Lung (tissue), 12 donors: ENCODE results near the gene EHMT1. TPM values are rescaled to one million over a fixed set of nuclear protein-coding genes. Genes with fewer than 3 reads are reported as not detected.
A peak's percentile ranks its signal among the peaks of the same experiment; 100 is the strongest.

Experiments used
- ATAC-seq: fragments of 200-7000 bp; cut with Tn5 transposase; one replicate; pipeline ENCODE4 v1.9.1; 2020; ENCODE audit warnings: moderate number of reproducible peaks; ENCODE audit not compliant: insufficient read depth, low FRiP score
- DNase-seq, 3 donors: peaks; one replicate each; pipeline ENCODE4 v3.0.0-alpha.2; 2013 to 2017
- H3K27ac ChIP-seq, 2 donors: one replicate each; pipeline ENCODE4 v1.5.1; 2013; ENCODE audit warnings: mild to moderate bottlenecking in 2 of 2, moderate library complexity in 2 of 2, control low read depth in 1 of 2, inconsistent platforms in 1 of 2, low read depth in 1 of 2, low read length in 1 of 2
- H3K27me3 ChIP-seq, 3 donors: one replicate each; pipeline ENCODE4 v1.5.1; 2013; ENCODE audit warnings: low read length in 2 of 3; ENCODE audit not compliant: control insufficient read depth in 3 of 3, insufficient read depth in 3 of 3
- H3K36me3 ChIP-seq, 4 donors: one replicate each; pipeline ENCODE4 v1.5.1; 2013; ENCODE audit warnings: low read length in 4 of 4, mild to moderate bottlenecking in 1 of 4, moderate library complexity in 1 of 4; ENCODE audit not compliant: control insufficient read depth in 4 of 4, insufficient read depth in 4 of 4
- H3K4me1 ChIP-seq, 5 donors: one replicate each; pipeline ENCODE4 v1.5.1; 2013; ENCODE audit warnings: low read length in 5 of 5, mild to moderate bottlenecking in 2 of 5, moderate library complexity in 1 of 5; ENCODE audit not compliant: control insufficient read depth in 5 of 5, insufficient read depth in 5 of 5
- H3K4me3 ChIP-seq: one replicate; pipeline ENCODE4 v1.5.1; 2013; ENCODE audit warnings: mild to moderate bottlenecking, control low read depth, moderate library complexity
- H3K9ac ChIP-seq, 2 donors: one replicate each; pipeline ENCODE4 v1.5.1; 2013; ENCODE audit warnings: low read length in 2 of 2, control low read depth in 1 of 2; ENCODE audit not compliant: insufficient read depth in 1 of 2
- H3K9me3 ChIP-seq, 4 donors: one replicate each; pipeline ENCODE4 v1.5.1; 2013; ENCODE audit warnings: low read length in 3 of 4, mild to moderate bottlenecking in 1 of 4, moderate library complexity in 1 of 4; ENCODE audit not compliant: control insufficient read depth in 4 of 4, insufficient read depth in 3 of 4
- WGBS, 2 donors: extraction: QIAGEN DNeasy Blood & Tissue Kit; methylation state at CpG; one replicate each; pipeline ENCODE4 v1.1.7; 2013; 5-methylcytosine and 5-hydroxymethylcytosine counted together
- polyA plus RNA-seq, 2 donors: library from polyadenylated mRNA; stranded (reverse); fragments of 200-250 nt; gene quantifications; one replicate each; pipeline ENCODE4 v1.2.1, GENCODE V29; 2013
- total RNA-seq, 2 donors: library from RNA; depleted of rRNA in 1 of 2; stranded (reverse); fragments of >200 nt in 1 of 2; gene quantifications; one replicate each; pipeline ENCODE4 v1.2.1, GENCODE V29; 2014 to 2021
- TF ChIP-seq, protein P1 (sequence below): IDR thresholded peaks from 2 replicates; pipeline ENCODE4 v1.5.1; 2012; ENCODE audit warnings: mild to moderate bottlenecking; ENCODE audit errors: control extremely low read depth, extremely low read depth
- donor health status: control.
- donor health status: control.
- donor health status: Bipolar disorder and iron deficiency.
- donor health status: healthy.
- donor health status: DM: yes; HTN: yes; CAD: no.

Gene EHMT1
- total and polyA plus RNA-seq, 4 donors = 32.2 to 91.5 (median 58.1) TPM

DNA sequence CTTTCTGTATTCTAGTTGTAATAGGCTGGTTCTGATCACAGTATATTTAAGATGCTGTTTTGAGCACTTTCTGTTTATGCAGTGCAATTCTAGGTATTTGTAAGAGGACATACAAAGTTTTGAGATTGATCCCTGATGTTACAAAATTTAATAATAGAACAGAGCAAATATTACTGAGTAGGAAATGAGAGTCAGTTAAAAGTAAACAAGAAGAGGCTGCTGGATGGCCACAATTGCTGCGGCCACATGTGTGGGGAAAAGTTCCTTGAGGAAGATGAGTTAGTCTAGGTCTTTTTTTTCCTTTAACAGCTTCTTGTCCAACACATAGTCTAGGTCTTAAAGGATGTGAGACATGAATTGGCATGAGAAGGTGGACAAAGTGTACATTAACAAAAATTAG lies 11.3 kb downstream of the EHMT1 start:
- Histone ChIP-seq H3K4me1 (peaks cover 7 to 31% (median 9%) of the 10 kb centered on the region in 5 donors), H3K4me3 (no peak overlapping the region), H3K27me3 (no peaks in the 10 kb centered on the region), H3K36me3 (no peaks in the 10 kb centered on the region), H3K27ac (no peak overlapping the region), H3K9ac (no peak overlapping the region), H3K9me3 (no peaks in the 10 kb centered on the region)
- TF ChIP-seq, protein P1, sequence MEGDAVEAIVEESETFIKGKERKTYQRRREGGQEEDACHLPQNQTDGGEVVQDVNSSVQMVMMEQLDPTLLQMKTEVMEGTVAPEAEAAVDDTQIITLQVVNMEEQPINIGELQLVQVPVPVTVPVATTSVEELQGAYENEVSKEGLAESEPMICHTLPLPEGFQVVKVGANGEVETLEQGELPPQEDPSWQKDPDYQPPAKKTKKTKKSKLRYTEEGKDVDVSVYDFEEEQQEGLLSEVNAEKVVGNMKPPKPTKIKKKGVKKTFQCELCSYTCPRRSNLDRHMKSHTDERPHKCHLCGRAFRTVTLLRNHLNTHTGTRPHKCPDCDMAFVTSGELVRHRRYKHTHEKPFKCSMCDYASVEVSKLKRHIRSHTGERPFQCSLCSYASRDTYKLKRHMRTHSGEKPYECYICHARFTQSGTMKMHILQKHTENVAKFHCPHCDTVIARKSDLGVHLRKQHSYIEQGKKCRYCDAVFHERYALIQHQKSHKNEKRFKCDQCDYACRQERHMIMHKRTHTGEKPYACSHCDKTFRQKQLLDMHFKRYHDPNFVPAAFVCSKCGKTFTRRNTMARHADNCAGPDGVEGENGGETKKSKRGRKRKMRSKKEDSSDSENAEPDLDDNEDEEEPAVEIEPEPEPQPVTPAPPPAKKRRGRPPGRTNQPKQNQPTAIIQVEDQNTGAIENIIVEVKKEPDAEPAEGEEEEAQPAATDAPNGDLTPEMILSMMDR = no peak
- ATAC-seq (no peak), DNase-seq (no peak)
- WGBS, 2 donors = 23 to 31% methylated on average over 1 of the region's 1 CpG

DNA sequence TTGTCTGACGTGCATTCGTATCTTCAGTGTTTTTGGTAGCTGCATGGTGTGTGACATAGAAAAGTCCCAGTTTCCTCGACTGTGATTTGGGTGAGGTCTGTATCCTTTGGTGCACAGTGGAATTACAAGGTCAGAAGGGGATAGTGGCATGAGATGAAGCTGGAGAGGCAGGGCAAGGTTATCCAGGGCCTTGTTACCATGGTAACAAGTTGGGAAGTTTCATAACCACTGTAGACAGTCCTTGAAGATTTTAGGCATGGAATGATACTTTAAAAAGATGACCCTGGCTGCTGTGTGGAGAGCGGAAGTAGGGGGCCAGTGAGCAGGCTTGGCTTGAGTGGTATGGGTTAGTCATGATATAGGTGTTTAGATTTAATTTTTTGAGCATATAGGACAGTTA lies 11.9 kb downstream of the EHMT1 start:
- no peaks in the 10 kb centered on the region for H3K9me3 ChIP-seq
- no peaks in the 10 kb centered on the region for H3K36me3 ChIP-seq
- H3K4me1 ChIP-seq = peaks cover 7 to 28% (median 9%) of the 10 kb centered on the region in 5 donors
- DNase-seq (no peak), ATAC-seq (no peak)
- H3K27ac ChIP-seq = peak overlapping the region in 1 of 2 donors; percentile 20
- H3K9ac ChIP-seq = no peak overlapping the region
- no peak overlapping the region for H3K4me3 ChIP-seq
- WGBS, 2 donors = 37 to 44% methylated on average over 4 of the region's 4 CpGs
- TF ChIP-seq, protein P1 = no peak
- no peaks in the 10 kb centered on the region for H3K27me3 ChIP-seq

DNA sequence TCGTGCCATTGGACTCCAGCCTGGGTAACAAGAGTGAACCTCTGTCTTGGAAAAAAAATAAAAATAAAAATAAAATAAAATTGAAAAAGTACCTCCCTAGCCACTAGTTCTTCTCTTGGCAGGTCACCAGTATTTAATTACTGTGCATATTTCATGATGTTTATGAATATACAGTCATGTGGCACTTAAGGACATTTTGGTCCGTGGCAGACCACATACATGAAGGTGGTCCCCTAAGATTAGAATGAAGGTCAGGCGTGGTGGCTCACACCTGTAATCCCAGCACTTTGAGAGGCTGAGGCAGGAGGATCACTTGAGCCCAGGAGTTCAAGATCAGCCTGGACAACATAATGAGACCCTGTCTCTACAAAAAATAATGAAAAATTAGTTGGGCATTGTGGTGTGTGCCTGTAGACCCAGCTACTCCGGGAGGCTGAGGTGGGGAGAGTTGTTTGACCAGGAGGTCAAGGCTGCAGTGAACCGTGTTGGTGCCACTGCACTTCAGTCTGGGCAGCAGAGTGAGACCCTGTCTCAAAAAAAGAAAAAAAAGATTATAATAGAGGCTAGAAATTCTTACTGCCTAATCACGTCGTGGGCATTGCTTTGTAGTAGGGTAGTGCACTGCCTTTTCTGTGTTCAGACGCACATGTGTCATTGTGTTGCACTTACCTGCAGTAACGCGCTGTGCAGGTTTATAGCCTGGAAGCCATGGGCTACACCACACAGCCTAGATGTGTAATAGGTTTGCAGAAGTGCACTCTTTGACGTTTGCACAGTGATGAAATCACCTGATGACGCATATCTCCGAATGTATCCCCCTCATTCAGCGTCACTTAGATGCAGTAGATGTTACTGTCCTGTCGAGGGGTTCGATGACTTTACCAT lies 12.8 kb downstream of the EHMT1 start:
- no peak overlapping the region for H3K27ac ChIP-seq
- no peak overlapping the region for H3K9ac ChIP-seq
- 77 to 84% methylated on average over 16 of the region's 16 CpGs for WGBS, 2 donors
- H3K9me3 ChIP-seq = no peaks in the 10 kb centered on the region
- DNase-seq = no peak
- no peak overlapping the region for H3K4me3 ChIP-seq
- no peaks in the 10 kb centered on the region for H3K27me3 ChIP-seq
- H3K36me3 ChIP-seq = no peaks in the 10 kb centered on the region
- TF ChIP-seq, protein P1 = no peak
- no peak for ATAC-seq
- H3K4me1 ChIP-seq = peaks cover 7 to 28% (median 9%) of the 10 kb centered on the region in 5 donors
